GM19238 (cell line): ENCODE results near the gene FXYD1.

Source experiments
- DNase-seq: peaks from one replicate; pipeline ENCODE4 v3.0.0; 2011; ENCODE audit warnings: low spot score; ENCODE audit not compliant: insufficient read length

Gene FXYD1

DNA sequence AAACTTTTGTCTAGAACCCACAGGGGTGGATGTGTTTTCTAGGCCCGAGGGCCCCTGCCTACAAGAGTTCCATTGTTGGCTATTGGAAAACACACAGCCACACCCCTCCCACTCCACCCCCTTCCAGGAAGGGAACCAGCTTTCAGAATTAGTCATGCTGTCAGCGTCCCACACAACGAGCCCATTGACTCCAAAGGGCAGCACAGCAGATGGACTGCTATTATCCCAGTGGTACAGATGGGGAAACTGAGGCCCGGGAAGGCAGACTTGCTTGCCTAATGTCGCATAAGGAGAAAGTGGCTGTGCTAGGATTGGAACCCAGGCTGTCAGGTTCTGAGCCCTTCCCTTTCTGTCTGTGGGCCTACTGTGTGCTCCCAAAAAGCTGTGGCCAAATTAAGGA is 31.1 kb upstream of the FXYD1 start:
- DNase-seq: no peak

DNA sequence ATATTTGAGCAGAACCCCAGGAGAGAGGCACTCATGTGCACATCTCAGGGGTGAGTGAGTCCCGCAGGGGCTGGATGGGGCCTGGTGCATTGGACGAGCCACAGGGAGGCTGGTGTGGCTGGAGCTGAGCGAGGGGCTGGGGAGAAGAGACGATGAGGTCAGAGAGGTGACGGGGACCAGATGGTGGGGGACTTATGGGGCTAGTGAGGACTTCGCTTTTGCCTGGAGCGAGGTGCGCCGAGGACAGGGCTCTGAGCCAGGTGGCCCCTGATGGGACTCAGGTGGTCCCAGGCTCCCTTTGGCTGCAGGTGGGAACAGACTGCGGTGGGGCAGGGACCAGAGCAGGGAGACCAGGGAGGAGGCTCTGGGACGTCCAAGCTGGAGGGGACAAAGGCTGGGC is 29.9 kb upstream of the FXYD1 start:
- DNase-seq: no peak

DNA sequence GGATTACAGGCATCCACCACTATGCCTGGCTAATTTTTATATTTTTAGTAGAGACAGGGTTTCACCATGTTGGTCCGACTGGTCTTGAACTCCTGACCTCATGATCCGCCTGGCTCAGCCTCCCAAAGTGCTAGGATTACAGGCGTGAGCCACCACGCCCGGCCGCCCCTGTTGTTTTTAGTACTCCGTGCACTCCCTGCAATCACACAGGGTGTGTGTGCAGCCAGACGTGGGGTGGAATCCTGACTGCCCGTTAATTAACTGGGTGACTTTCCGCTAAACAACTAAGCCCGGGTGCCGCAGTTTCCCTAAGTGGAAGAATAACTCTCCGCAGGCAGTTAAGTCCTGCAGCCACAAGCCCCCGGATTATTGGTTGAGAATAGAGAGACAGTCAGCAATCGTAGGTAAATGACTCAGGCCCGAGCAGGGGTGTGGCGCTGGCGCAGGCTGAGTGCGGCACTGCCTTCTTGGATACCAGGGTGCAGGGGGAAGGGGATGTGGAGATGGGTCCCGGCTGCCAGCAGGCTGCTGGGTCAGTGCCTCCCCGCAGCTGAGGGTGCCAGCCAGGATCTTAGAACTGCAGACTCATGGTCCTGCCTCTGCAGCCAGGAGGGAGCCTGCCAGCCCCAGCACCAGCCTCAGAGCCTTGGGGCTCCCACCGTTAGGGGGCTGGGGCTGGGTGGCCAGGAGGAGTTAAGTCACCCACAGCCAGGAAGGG is 29.1 kb upstream of the FXYD1 start:
- DNase-seq: no peak

DNA sequence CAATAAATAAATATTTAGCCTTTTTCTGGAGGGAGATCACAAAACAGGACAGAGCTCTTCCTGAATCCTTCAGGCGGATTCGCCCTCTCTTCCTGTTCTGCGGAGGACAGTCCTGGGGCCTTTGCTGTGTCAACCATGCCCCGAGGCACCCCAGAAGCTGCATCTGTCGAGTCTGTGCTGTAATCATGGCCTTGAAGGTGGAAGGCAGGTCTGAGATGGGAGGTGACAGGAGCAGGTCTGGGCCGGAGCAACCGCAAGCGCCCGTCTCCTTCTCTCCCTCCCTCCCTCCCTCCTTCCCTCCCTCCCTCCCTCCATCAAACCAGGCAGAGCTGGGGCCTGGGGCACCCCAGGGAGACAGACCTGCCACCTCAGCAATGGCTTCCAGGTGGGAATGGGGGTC is 27.6 kb upstream of the FXYD1 start:
- DNase-seq: no peak

GRCh38 chr19:35112995-35113688 is 25.5 kb upstream of the FXYD1 start:
- no peak for DNase-seq

DNA sequence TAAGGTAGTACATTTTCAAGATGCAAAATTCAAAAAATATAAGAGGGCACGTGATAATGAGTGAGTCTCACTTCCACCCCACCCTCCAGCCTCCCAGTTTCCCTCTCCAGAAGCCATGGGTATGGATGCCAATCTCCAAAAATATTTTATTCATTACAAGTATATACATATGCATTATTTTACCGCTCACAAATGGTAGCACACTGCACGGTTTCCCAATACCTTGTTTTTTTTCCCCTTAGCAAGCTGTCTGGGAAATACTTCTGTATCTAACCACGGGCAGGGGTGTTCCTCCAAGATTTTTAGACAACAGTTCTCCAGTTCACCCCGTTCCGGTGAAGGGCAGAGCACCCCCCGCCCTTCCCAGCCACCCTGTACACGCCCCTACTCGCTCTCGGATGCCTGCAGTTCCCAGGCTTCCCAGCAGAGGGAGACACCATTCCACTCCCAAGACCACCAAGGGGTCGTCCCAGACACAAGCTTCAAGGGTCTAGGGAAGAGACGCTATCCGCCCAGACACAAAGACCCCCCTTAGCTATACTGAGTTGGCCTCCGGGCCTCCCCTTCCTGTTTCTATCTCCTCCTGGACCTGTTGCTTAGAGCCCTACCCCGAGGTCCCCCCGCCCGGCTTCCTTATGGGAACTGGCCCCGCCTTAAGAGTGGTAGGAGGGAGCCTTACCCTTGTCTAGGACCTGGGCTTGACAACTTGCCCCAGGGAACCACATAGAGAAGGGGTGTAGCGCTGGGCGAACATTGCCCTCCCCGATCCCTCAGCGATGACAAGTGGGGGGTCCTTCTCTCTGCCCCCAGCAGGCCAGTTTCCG is 24.1 kb upstream of the FXYD1 start:
- peak; percentile 76 for DNase-seq

DNA sequence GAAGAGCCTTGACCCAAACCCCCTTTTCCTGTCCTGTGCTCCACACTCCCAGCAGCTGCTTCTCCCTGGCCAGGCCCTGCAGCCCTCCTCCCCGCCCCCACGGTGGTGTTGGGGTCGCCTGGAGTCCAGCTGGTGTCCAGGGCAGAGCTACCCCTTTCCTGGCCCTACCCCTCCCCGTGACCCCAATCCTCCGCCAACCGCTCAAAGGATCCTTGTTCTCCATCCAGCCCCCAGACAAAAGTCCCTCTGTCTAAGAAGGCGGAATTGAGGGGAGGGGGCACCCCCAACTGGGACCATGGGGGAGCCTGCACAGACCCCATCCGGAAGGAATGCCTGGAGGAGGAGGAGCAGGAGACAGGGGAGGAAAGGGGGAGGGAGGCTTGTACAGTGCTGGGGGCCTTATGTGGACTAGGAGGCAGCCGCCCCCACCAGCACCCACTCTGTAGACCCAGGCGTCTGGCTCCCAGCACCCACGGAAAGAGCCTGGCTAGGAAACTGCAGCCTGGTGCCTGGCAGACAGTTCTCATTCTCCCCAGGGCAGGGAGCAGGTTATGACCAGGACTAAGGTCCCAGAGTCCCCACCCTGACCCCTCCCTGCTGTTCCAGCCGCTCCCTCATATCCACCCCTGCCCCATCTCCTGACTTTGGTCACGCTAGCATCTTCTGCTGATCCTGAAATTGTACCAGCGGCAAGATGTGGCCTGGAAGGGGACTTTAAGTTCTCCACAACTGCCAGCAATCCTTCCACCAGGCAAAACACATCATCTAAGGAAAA is 23.3 kb upstream of the FXYD1 start, which contains the start of gene FXYD3:
Gene FXYD3, plus strand, starts transcription at position 647 of the 775 bp plus-strand sequence. CDS start 3,554 bp downstream, outside the sequence.
- no peak for DNase-seq

GRCh38 chr19:35116072-35116801 is 22.4 kb upstream of the FXYD1 start:
- no peak for DNase-seq

GRCh38 chr19:35117116-35117515 is 21.5 kb upstream of the FXYD1 start:
- DNase-seq: no peak

DNA sequence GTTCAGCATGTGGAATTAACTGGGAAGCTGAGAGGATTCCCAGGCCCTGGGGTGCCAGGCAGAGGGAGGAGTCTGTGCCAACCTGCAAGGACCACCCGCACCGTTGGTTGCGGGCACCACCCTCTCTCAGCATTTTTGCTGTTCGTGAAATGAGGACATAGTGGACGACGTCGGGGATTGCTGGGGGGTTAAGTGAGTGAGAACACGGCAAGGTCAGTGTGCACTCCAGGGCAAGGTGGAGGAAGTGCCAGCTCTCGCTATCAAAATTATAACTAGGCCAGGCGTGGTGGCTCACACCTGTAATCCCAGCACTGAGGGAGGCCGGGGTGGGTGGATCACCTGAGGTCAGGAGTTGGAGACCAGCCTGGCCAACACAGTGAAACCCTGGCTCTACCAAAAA is 20.8 kb upstream of the FXYD1 start:
- no peak for DNase-seq

DNA sequence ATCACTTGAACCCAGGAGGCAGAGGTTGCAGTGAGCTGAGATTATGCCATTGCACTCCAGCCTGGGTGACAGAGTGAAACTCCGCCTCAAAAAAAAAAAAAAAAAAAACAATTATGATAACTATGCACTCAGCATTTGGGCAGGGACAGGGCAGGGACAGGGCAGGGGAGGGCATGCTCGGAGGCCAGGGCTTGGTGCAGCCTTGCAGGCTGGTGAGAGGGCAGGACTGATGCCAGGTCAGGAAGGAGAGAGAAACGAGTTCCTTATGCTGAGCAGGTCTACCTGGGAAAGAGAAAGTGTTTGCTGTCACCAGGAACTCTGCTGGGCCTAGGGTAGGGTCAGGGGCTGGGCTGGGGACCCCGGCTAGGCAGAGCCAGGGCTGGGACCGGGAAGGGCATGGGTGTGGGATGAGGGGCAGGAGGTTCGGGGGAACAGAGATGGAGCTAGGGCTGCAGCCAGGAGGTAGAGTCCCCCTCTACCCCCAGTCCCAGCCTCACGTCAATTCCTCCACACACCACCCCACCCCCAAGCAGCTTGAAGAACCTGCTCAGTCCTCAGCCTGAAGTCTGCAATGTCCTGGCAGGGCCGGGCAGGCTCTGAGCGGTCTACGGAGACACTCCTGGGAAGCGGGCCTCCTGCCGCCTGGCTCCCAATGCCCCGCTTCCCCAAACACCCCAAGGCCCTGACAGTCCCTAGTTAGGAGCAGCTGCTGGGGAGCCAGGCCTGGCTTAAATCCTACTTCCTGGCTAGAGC is 20.2 kb upstream of the FXYD1 start:
- DNase-seq: no peak

- no peak for DNase-seq
These were observed 19.5 kb upstream of the FXYD1 start for GRCh38 chr19:35119091-35119490.

DNA sequence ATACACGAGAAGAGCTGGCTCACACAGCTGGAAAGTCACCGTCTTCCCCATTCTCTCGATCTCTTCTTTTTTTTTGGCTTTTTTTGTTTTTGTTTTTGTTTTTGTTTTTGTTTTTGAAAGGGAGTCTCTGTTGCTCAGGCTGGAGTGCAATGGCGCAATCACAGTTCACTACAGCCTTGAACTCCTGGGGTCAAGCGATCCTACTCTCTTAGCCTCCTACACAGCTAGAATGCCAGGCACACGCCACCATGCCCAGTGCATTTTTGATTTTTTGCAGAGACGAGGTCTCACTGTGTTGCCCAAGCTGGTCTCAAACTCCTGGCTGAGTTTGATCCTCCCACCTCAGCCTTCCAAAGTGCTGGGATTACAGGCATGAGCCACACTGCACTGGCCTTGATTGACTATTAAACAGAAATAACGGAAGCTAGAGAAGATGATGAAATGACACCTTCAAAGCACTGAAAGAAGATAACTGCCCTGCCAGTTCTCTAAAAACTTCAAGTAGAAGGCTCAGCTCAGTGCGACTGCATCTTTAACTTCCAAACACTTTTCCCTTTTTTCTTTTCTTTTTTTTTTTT is 19.0 kb upstream of the FXYD1 start:
- no peak for DNase-seq

GRCh38 chr19:35120492-35120891 is 18.1 kb upstream of the FXYD1 start:
- no peak for DNase-seq

GRCh38 chr19:35120898-35121297 is 17.7 kb upstream of the FXYD1 start:
- no peak for DNase-seq

DNA sequence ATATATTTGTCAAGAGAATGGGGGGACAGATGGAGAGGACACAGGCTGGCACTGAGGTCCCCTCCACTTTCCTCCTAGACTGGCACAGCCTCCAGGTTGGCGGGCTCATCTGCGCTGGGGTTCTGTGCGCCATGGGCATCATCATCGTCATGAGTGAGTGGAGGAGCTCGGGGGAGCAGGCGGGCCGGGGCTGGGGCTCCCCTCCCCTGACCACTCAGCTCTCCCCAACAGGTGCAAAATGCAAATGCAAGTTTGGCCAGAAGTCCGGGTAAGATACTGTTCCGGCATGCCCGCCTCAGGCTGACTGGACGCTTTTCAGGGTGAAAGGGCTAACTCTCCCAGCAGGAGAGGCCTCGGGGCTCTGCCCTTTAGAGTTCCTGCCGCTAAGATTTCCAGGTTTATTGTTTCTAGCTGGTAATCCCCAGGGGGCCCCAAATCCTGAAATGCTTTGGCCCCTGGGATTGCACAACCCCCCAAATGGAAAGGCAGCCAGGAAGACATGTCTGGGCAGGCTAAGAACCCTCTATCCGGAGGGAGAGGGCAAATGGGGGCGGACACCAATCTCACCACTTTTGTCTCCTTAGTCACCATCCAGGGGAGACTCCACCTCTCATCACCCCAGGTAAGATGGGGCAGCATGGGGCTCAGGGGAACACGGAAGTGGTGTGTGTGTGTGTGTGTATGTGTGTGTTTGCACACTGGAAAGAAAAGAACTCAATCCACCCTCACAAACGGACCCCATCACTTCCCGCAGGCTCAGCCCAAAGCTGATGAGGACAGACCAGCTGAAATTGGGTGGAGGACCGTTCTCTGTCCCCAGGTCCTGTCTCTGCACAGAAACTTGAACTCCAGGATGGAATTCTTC is 15.7 kb upstream of the FXYD1 start:
- DNase-seq: no peak

DNA sequence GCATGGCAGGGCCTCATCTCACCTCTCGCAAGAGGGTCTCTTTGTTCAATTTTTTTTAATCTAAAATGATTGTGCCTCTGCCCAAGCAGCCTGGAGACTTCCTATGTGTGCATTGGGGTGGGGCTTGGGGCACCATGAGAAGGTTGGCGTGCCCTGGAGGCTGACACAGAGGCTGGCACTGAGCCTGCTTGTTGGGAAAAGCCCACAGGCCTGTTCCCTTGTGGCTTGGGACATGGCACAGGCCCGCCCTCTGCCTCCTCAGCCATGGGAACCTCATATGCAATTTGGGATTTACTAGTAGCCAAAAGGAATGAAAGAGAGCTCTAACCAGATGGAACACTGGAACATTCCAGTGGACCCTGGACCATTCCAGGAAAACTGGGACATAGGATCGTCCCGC is 15.1 kb upstream of the FXYD1 start:
- no peak for DNase-seq
